Measurements from ENCODE around the gene LRTM2.

Gene LRTM2

DNA sequence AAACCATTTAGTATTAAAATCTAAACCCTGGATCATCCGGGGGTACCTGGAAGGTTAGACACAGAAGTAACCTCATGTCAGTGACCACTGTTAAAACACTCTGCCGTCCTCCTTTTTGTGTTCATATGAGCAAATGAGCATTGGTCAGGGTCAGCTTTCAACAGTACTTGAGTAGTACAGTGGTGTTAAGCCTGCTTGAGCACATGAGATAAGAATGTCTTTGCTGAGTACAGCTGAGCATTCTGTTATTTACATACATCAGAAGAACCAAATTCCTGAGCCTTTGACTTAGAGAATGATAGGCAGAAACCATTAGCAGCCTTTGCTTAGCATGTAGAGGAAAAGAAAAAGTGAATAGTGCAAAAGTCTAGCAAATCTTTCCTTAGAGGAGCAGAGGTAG lies 38.6 kb upstream of the LRTM2 start:
- DNase-seq (ENCODE audit: low spot score): no peak
- in situ Hi-C loops (cut with MboI; ENCODE audit: low pct_unique_long_range_greater_than_20kb, low sequenced_read_pairs, unreplicated experiment): no loop called here
- TF ChIP-seq, protein P1, sequence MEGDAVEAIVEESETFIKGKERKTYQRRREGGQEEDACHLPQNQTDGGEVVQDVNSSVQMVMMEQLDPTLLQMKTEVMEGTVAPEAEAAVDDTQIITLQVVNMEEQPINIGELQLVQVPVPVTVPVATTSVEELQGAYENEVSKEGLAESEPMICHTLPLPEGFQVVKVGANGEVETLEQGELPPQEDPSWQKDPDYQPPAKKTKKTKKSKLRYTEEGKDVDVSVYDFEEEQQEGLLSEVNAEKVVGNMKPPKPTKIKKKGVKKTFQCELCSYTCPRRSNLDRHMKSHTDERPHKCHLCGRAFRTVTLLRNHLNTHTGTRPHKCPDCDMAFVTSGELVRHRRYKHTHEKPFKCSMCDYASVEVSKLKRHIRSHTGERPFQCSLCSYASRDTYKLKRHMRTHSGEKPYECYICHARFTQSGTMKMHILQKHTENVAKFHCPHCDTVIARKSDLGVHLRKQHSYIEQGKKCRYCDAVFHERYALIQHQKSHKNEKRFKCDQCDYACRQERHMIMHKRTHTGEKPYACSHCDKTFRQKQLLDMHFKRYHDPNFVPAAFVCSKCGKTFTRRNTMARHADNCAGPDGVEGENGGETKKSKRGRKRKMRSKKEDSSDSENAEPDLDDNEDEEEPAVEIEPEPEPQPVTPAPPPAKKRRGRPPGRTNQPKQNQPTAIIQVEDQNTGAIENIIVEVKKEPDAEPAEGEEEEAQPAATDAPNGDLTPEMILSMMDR (IDR thresholded peaks at IDR 0.05; ENCODE audit: extremely low read depth, insufficient read depth, missing control alignments): no peak

DNA sequence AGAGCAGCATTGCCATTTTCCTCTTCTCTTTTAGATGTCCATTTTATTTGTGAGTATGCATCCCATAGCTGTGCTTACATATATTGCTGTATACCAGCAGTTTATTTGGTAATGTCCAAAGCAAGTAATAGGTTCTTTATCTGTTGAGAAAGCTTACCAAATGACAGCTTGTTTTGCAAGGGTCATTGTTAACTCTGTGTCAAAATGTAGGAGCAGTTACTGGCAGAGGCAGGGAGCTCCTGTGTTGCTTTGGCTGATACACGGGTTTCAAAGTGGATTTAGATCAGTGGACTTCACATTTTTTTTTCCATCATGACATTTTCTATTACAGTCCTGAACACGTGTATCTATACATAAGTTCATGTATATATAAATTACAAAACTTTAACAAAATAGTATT lies 38.1 kb upstream of the LRTM2 start:
- no peak for DNase-seq (ENCODE audit: low spot score)
- TF ChIP-seq, protein P1 (IDR thresholded peaks at IDR 0.05; ENCODE audit: extremely low read depth, insufficient read depth, missing control alignments): no peak
- in situ Hi-C loops (cut with MboI; ENCODE audit: low pct_unique_long_range_greater_than_20kb, low sequenced_read_pairs, unreplicated experiment): no loop called here

DNA sequence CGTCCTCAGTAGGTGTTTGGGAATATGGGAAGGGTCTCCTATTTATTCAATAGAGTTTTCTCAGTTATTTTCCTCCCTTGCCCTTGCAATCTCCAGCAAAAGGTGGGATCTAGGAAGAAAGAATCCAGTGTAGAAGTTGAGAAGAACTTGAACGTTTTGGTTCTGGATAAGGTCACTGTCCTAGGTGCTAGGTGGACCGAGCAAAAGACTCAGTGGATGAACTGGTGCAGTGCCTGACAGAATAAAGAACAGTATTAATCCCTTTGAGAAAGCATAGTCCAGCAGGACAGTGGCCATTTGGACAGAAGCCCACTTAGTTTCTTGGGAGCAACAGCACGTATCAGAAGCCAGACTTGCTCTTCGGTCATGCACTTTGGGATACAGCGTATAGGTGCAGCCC lies 32.7 kb upstream of the LRTM2 start:
- TF ChIP-seq, protein P1 (IDR thresholded peaks at IDR 0.05; ENCODE audit: extremely low read depth, insufficient read depth, missing control alignments): no peak
- in situ Hi-C loops (cut with MboI; ENCODE audit: low pct_unique_long_range_greater_than_20kb, low sequenced_read_pairs, unreplicated experiment): no loop called here
- no peak for DNase-seq (ENCODE audit: low spot score)

DNA sequence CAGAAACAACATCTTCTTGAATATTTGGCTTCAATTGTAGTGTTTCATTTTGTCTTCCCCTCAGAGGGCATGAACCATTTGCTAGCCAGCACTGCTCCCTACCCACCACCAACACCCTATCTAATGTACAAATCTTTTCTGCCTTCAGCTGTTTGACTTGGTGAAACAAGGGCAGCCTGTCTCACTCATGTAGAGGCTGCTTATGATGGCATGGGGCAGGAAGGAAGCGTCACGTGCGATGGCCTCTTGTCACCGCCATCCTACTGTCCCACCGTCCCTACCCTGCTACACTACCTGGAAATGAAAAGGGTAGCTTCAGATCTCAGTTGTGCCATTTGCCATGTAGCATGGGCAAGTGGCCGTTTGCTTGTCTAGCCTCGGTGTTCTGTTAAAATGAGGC lies 29.9 kb upstream of the LRTM2 start:
- DNase-seq (ENCODE audit: low spot score): no peak
- in situ Hi-C loops (cut with MboI; ENCODE audit: low pct_unique_long_range_greater_than_20kb, low sequenced_read_pairs, unreplicated experiment): loop anchor here (5.0 kb wide), 2 partner anchors 143 to 147 kb away; no protein-coding TSS in a partner anchor
- TF ChIP-seq, protein P1 (IDR thresholded peaks at IDR 0.05; ENCODE audit: extremely low read depth, insufficient read depth, missing control alignments): no peak

DNA sequence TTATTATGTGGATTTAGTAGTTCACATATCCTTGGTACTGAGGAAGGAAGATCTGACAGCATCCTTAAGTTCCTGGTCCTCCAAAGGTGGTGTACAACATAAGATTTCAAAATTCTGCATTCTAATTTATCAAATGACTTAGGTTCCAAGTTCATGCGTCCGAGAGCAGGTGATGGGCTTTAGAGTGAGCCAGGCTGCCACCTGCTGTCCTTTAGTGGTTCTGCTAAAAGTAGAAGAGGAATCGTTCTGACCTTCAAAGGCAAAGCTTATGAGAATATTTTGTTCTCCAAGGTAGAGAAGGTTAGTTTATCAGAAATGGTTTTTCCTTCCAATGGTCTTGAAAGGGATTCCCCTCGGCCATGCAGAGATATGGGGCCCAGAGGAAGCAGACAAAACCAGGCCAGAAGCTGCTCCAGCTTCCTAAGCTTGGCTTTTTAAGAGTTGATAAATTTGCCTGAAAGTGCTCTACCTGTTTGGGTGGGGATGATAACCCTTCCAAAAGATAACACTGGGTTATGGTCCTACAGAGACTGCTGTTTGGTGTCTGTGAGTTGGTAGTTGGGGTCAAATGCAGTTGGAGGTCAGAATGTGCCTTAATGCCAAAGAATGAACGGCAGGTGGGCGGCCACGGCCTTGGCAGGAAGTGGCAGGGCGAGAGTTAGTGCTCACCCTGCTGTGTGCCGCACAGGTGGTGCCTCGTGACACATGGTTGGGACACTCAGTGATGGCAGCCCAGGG lies 29.1 kb upstream of the LRTM2 start:
- TF ChIP-seq, protein P1 (IDR thresholded peaks at IDR 0.05; ENCODE audit: extremely low read depth, insufficient read depth, missing control alignments): peak; percentile 80
- in situ Hi-C loops (cut with MboI; ENCODE audit: low pct_unique_long_range_greater_than_20kb, low sequenced_read_pairs, unreplicated experiment): loop anchor here (5.0 kb wide), 2 partner anchors 144 to 146 kb away; no protein-coding TSS in a partner anchor
- peak; percentile 74 for DNase-seq (ENCODE audit: low spot score)

DNA sequence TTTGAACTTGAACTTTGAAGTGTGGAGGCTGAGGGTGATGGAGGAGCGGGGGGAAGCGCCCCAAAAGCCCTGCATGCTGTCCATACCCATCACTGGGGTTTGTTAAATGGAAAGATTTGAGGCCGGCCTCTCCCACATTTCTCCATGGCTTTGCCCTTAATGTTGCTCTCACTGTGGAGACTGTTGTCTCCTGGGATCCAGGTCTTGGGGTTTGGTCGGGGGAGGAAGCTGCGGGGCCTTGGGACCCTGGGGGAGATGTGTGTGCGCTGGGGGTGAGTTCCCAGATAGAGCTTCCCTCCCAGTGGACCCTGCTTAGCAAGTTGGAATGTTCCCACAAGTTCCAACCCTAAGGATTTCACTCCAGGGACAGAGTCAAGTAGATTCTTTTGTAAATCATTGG lies 28.0 kb upstream of the LRTM2 start:
- TF ChIP-seq, protein P1 (IDR thresholded peaks at IDR 0.05; ENCODE audit: extremely low read depth, insufficient read depth, missing control alignments): no peak
- peak; percentile 4 for DNase-seq (ENCODE audit: low spot score)
- in situ Hi-C loops (cut with MboI; ENCODE audit: low pct_unique_long_range_greater_than_20kb, low sequenced_read_pairs, unreplicated experiment): loop anchor here (5.0 kb wide), 2 partner anchors 145 kb away; no protein-coding TSS in a partner anchor

Data from GM13977 (cell line).